HG03342 (cell line): ENCODE measurements around the gene PROK2.

Source experiments
- ATAC-seq: cut with Tn5 transposase; IDR thresholded peaks from one replicate; pipeline ENCODE4 v1.9.1; 2021; ENCODE audit warnings: mild to moderate bottlenecking, moderate library complexity; ENCODE audit not compliant: unreplicated experiment

PROK2 gene

GRCh38 chr3:71787851-71788405 lies 3.0 kb upstream of the PROK2 start:
- no peak for ATAC-seq

- no peak for ATAC-seq
These were observed 1.6 kb upstream of the PROK2 start for GRCh38 chr3:71786551-71786950.

- no peak for ATAC-seq
These were observed 1.2 kb upstream of the PROK2 start for GRCh38 chr3:71786217-71786549.

DNA sequence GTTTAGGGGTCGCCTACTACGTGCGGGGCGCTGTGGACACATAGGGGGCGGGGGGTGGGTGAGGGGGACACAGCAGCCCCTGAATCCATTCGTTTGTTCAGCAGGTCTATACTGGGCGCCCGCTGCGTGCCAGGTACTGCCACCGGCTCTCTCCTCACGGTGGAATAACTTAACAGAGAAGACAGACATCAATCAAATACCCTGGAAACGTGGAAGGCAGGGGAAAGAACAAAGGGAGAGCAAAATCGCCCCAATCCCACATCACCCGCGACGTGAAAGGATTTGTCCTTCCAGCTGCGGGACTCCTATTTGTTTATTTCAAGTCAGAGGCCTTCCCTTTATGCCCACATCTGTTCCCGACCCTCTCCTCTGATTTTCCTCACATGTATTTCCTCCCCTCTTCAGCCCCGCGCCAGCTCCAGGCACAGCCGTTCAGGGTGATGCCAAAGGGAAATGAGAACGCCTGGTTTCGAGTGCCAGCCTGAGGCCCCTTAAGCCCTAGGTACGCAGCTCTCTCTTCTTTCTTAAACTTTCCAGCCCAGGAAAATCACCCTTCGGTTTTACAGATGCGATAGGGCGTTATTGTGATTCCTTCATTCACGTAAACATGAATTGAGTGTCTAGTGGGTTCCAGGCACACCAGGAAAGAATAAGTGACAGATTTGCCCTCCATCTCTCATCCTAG lies 726 bp upstream of the PROK2 start:
- no peak for ATAC-seq

GRCh38 chr3:71784201-71784913 lies 591 bp downstream of the PROK2 start:
- no peak for ATAC-seq

DNA sequence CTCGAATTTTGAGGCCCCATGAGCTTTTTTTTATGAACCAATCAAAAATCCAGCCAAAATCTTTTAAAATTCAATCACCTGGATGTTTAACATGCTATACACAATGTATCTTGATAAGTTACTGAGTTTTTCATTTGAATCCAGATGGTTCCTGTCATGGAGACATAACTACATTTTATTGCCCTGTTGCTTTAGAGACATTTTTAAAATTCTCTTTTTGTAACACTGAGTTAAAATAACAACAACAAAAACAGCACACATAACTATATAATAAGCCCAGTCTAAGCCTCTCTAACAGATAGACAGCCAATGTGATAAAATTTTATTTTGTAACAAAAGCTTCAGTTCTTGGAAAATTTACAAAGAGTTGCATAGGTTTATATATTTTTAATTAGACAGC lies 1.8 kb downstream of the PROK2 start:
- no peak for ATAC-seq

- no peak for ATAC-seq
These were observed 4.5 kb downstream of the PROK2 start for GRCh38 chr3:71780430-71780829.

- ATAC-seq: no peak
These were observed 5.1 kb downstream of the PROK2 start for GRCh38 chr3:71779674-71780377.

GRCh38 chr3:71778353-71778752 lies 6.6 kb downstream of the PROK2 start:
- ATAC-seq: no peak

DNA sequence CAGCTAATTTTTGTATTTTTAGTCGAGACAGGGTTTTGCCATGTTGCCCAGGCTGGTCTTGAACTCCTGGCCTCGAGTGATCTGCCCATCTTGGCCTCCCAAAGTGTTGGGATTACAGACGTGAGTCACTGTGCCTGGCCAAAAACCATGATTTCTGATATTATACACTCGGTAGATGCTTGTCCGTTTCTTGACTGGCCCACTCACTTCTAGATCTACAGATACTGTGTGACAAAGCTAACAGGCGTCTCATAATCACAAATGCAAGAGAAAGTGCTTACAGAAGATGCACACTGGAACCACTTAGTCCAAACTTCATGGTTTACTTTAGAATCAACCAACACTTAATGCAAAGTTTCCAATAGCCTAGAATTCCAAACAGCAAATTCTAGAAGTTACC lies 8.4 kb downstream of the PROK2 start:
- no peak for ATAC-seq

DNA sequence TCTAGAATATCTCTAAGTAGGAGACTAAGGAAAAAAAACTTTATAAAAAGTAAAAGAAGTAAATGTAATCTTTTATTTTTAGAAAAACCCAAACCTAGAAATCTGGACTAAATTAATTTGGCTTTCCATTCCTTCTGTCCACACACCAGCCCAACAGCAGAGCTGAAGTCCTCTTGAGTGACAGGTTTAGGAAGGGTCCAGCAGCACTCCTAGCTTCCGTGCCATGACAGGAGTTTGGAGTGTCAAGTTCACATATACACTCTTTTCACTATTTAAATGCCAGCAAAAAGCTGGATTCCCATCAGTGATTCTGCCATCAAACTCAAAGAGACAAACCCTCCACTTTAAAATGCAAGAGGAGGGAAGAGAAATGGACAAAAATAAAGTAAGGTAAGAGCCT lies 13.1 kb downstream of the PROK2 start:
- ATAC-seq: no peak

GRCh38 chr3:71771126-71771525 lies 13.8 kb downstream of the PROK2 start:
- no peak for ATAC-seq

DNA sequence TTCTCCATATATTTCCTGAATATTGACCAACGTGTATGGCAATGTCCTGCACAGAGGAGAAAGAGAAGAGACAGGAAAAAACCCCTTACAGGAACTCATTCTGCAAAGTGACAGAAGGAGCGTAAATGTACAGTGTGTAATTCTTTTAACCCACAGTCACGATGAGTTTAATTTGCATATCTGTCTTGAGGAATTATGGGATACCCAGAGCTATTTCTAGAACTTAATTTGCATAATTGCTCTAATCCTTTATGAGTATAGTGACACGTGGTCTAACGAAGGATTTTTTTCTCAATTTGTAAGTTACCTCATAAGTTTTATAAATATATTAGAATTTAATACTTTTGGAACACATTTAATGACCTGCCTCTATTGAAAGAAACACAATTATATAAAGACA lies 21.5 kb downstream of the PROK2 start:
- no peak for ATAC-seq

GRCh38 chr3:71760140-71760539 lies 24.8 kb downstream of the PROK2 start:
- ATAC-seq: no peak

GRCh38 chr3:71759401-71759800 lies 25.5 kb downstream of the PROK2 start:
- no peak for ATAC-seq

DNA sequence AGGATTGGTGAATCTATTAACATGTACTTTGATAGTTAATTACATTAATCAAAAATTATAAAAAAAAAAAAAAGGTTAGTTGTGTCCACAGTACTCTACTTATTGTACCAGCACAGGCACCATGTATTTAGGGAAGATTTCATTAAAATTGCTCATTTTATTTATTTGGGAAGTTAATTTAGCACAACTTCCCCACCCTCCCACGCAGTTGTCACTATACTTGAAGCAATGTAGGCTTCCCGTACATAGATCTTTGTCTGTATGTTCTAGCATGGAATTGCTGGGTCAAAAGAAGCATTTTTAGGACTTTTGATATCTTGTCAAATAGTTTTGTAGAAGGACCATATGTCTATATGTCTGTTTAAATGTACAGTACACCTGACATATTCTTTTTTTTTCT lies 26.9 kb downstream of the PROK2 start:
- ATAC-seq: no peak

- ATAC-seq: no peak
These were observed 30.2 kb downstream of the PROK2 start for GRCh38 chr3:71754610-71755253.

DNA sequence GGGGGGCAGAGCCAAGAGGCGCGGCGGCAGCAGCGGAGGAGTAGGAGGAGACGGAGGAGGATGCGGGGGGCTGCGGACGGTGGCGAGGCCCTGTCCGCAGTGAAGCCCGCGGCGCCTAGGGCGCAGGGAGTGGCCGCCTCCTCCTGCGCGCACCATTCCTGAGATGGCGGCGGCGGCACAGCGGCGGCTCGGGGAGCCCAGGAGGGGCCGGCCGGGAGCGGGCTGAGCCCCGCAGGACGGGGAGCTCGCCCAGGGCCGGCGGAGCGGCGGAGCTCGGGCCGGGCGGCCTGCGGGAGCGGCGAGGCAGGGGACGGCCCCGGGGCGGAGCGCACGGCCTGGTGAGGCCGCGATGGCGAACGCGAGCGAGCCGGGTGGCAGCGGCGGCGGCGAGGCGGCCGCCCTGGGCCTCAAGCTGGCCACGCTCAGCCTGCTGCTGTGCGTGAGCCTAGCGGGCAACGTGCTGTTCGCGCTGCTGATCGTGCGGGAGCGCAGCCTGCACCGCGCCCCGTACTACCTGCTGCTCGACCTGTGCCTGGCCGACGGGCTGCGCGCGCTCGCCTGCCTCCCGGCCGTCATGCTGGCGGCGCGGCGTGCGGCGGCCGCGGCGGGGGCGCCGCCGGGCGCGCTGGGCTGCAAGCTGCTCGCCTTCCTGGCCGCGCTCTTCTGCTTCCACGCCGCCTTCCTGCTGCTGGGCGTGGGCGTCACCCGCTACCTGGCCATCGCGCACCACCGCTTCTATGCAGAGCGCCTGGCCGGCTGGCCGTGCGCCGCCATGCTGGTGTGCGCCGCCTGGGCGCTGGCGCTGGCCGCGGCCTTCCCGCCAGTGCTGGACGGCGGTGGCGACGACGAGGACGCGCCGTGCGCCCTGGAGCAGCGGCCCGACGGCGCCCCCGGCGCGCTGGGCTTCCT lies 31.0 kb downstream of the PROK2 start, which contains the start of gene GPR27:
Gene GPR27 (plus strand): TSS at position 155 of the 909 bp plus-strand sequence. CDS start 195 bp downstream, at position 350.
- no peak for ATAC-seq

DNA sequence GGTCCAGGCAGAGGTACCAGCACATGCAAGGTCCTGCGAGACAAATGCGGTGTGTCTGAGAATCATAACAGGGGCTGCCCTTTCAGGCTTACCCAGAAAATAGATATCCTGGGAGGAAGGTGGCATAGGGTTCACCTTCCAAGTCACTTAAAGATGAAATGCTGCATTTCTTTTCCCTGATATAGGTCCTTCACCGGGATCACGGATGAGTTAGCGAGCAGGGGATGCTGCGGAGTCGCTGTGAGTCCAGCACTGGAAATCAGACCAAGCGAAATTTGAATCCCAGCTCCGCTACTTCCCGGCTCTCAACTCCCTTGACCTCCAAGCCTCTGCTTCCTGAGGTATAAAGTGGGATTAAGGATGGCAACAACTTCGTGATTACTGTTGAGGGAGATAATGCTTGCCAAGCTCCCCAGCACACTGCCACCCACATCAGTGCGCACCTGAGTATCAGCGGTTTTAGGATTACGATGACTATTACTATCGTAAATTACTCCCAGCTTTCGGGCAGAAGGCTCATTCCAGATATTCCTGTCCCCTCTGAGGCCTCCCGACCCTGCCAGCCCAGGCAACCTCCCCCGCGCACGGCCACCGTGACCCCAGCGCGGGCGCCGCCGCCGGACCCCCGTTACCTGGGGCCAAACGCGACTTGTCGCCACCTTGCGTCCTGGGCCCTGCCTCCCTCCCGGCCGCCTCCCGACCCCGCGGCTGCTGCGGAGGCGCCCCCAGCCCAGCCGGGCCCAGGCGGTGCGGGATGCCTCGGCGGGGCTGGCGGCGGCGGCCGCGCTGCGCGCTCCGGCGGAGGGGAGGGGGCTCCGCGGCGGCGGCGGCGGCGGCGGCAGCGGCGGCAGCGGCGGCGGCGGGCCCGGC lies 31.9 kb downstream of the PROK2 start:
- ATAC-seq: no peak
